GM12878 (cell line): ENCODE data around the gene PARP8. TPM values are rescaled to one million over a fixed set of nuclear protein-coding genes. Genes with fewer than 3 reads are reported as not detected.

Experiments used
- ATAC-seq: fragments of 200-7000 bp; cut with Tn5 transposase; 3 replicates; pipeline ENCODE4 v1.9.1; 2020; ENCODE audit warnings: mild to moderate bottlenecking, moderate library complexity
- BruUV-seq: library from RNA; stranded (reverse); fragments of 400-500 nt; replicated peaks from 2 replicates; lab custom pipeline; 2021; lab: Mats Ljungman, UMichigan
- CTCF ChIA-PET: fragments of 300-600 bp; sonication (Branson Sonifier 250); formaldehyde crosslinking; extraction: SDS; loops from one replicate; lab custom pipeline; 2021; ENCODE audit warnings: inconsistent platforms; lab: Yijun Ruan, JAX
- POLR2A ChIA-PET: fragments of 350-600 bp; formaldehyde crosslinking; extraction: SDS; loops from one replicate; lab custom pipeline; 2021; ENCODE audit warnings: inconsistent platforms; lab: Charles Lee
- RAD21 ChIA-PET: fragments of 300-600 bp; sonication (Branson Sonifier 250); formaldehyde crosslinking; loops from one replicate; lab custom pipeline; 2023; ENCODE audit warnings: antibody characterized with exemption; ENCODE audit not compliant: unreplicated experiment; lab: Charles Lee
- SMC1A ChIA-PET: fragments of 300-600 bp; sonication (Branson Sonifier 250); formaldehyde crosslinking; loops from one replicate; lab custom pipeline; 2023; ENCODE audit not compliant: unreplicated experiment, uncharacterized antibody; lab: Charles Lee
- DNase-seq: peaks from one replicate; pipeline ENCODE4 v3.0.0-alpha.2; 2011; ENCODE audit warnings: low read depth, low spot score
- FAIRE-seq: peaks from 3 replicates; lab custom pipeline; 2011; peaks lifted over from hg19 to GRCh38; lab: Jason Lieb, UNC
- H2AFZ ChIP-seq: 2 replicates; pipeline ENCODE4 v1.6.0; 2011; ENCODE audit warnings: low read depth, low read length, control low read depth; ENCODE audit not compliant: control insufficient read depth
- H3K27ac ChIP-seq: 2 replicates; pipeline ENCODE4 v1.5.1; 2011; ENCODE audit warnings: control low read depth; ENCODE audit not compliant: control insufficient read depth, insufficient read depth
- H3K27me3 ChIP-seq, 2 experiments: replicated peaks in 1 of 2; 2 replicates each; pipeline versions ENCODE4 v1.6.0 to v1.6.1; 2011; ENCODE audit warnings: low read length in 1 of 2; ENCODE audit not compliant: control insufficient read depth in 2 of 2, insufficient read depth in 2 of 2
- H3K36me3 ChIP-seq, 2 experiments: 2 replicates each; pipeline ENCODE4 v1.5.1; 2011; ENCODE audit warnings: low read length in 1 of 2; ENCODE audit not compliant: control insufficient read depth in 2 of 2, insufficient read depth in 2 of 2
- H3K4me1 ChIP-seq: 2 replicates; pipeline ENCODE4 v1.6.1; 2011; ENCODE audit warnings: mild to moderate bottlenecking, low read length, moderate library complexity, mixed read lengths; ENCODE audit not compliant: control insufficient read depth, insufficient read depth
- H3K4me2 ChIP-seq: 2 replicates; pipeline ENCODE4 v1.6.0; 2011; ENCODE audit warnings: control low read depth; ENCODE audit not compliant: control insufficient read depth, insufficient read depth
- H3K4me3 ChIP-seq: fragments of 200-600 bp; sonication (generic); 2 replicates; pipeline ENCODE4 v1.5.1; 2016
- H3K79me2 ChIP-seq: 2 replicates; pipeline ENCODE4 v1.6.0; 2011; ENCODE audit warnings: low read length; ENCODE audit not compliant: control insufficient read depth, insufficient read depth
- H3K9ac ChIP-seq: 2 replicates; pipeline ENCODE4 v1.8.0; 2011; ENCODE audit warnings: low read length, control low read depth, mixed read lengths; ENCODE audit not compliant: control insufficient read depth, insufficient read depth
- H3K9me3 ChIP-seq: replicated peaks from 3 replicates; pipeline ENCODE4 v1.5.1; 2011; ENCODE audit warnings: mild to moderate bottlenecking, low read length; ENCODE audit not compliant: control insufficient read depth, insufficient read depth
- H4K20me1 ChIP-seq: 2 replicates; pipeline ENCODE4 v1.6.0; 2011; ENCODE audit not compliant: control insufficient read depth, insufficient read depth
- FOS ChIP-seq: IDR thresholded peaks from 3 replicates; pipeline ENCODE4 v1.6.1; 2011; ENCODE audit warnings: borderline replicate concordance; ENCODE audit not compliant: insufficient read length; ENCODE audit errors: extremely low read depth
- HDAC2 ChIP-seq: fragments of 200-600 bp; sonication (generic); IDR thresholded peaks from 2 replicates; pipeline ENCODE4 v1.6.1; 2017
- WGBS: methylation state at CpG from one replicate; pipeline ENCODE4 v1.1.6; 2016; ENCODE audit warnings: low lambda C conversion rate; ENCODE audit not compliant: insufficient replicate concordance, insufficient coverage; ENCODE audit errors: missing lambda C conversion rate; 5-methylcytosine and 5-hydroxymethylcytosine counted together
- in situ Hi-C: fragments of 300-500 bp; cut with MboI; formaldehyde crosslinking; loops from 9 replicates; pipeline ENCODE4 v1.14.3; 2018; ENCODE audit warnings: mixed read lengths
- intact Hi-C: fragments of 100-400 bp; cut with micrococcal nuclease; formaldehyde crosslinking; loops from one replicate; pipeline ENCODE4 v1.14.2; 2022; ENCODE audit not compliant: unreplicated experiment
- polyA plus RNA-seq, 11 experiments: library from polyadenylated mRNA; depleted of rRNA in 4 of 11; unstranded in 6 of 11; stranded (reverse) in 5 of 11; fragments of >200 nt; fragmentation: Nextera tagmentation in 4 of 11; fragmentation: Illumina TruSeq in 1 of 11; extraction: Ambion mirVana in 4 of 11; extraction: Trizol in 1 of 11; gene quantifications; 1 replicate in 1 of 11; 2 replicates in 10 of 11; pipeline versions ENCODE4 v1.2.1 to v1.2.3, GENCODE V29; 2011 to 2016; ENCODE audit warnings: inconsistent platforms in 2 of 11, missing spikeins in 2 of 11, low read depth in 1 of 11
- total RNA-seq, 4 experiments: library from RNA; depleted of rRNA in 3 of 4; stranded (reverse); fragments of >200 nt in 3 of 4; fragmentation: Illumina TruSeq in 1 of 4; extraction: Trizol in 1 of 4; gene quantifications; 2 replicates each; pipeline versions ENCODE4 v1.2.1 to v1.2.3, GENCODE V29; 2013 to 2021

Gene PARP8
- total and polyA plus RNA-seq, 10 of the 15 experiments (the other 5 are each of a cell fraction or from before 2014, with no cell fraction given) = 9.1 to 65.2 (median 20.6) TPM

DNA sequence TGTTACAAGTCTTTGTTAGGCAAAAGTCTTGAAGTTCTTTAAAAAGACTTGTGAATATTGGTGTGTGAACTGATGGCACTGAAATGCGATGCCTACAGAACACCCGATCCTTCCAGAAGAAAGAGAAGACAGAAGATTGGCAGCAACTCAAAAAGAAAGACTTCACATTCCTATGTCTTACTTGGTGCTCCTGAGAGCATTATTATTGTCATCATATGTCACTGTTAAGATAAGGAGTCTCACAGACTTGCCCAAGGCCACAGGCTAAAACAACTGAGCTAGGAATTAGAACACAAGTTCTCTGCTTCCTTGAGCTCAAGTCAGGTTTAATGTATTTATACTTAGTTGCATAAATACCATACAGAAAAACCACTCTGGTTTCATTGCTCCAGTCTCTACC lies 198.0 kb downstream of the PARP8 start:
- H3K9me3 ChIP-seq = no peaks in the 10 kb centered on the region
- no peaks in the 10 kb centered on the region for H3K36me3 ChIP-seq
- no peak for TF ChIP-seq HDAC2
- intact Hi-C loops (no loop called here), in situ Hi-C loops (no loop called here)
- POLR2A ChIA-PET = no interaction called here
- ATAC-seq (no peak), FAIRE-seq (no peak), DNase-seq (no peak)
- no peaks in the 10 kb centered on the region for H3K4me1 ChIP-seq
- SMC1A ChIA-PET = interaction anchor here (0.9 kb wide), 1 partner anchor 13 kb away, joined by 3 read pairs; no protein-coding TSS in a partner anchor
- no peak overlapping the region for H3K4me2 ChIP-seq
- H3K79me2 ChIP-seq = no peaks in the 10 kb centered on the region
- RAD21 ChIA-PET = no interaction called here
- CTCF ChIA-PET = no interaction called here
- H4K20me1 ChIP-seq = no peaks in the 10 kb centered on the region
- no TSS peak for BruUV-seq
- no peak overlapping the region for H3K9ac ChIP-seq
- WGBS = 33% methylated on average over 2 of the region's 2 CpGs
- H3K4me3 ChIP-seq = no peak overlapping the region
- H2AFZ ChIP-seq = no peak overlapping the region
- H3K27ac ChIP-seq = no peak overlapping the region
- no peaks in the 10 kb centered on the region for H3K27me3 ChIP-seq

- ChIA-PET SMC1A (no interaction called here), POLR2A (no interaction called here), RAD21 (no interaction called here), CTCF (no interaction called here)
- ATAC-seq (no peak), FAIRE-seq (no peak)
- in situ Hi-C loops = no loop called here
- no TSS peak for BruUV-seq
- H3K9ac ChIP-seq = no peak overlapping the region
- H3K4me3 ChIP-seq = no peak overlapping the region
- H3K27ac ChIP-seq = no peak overlapping the region
- H3K4me1 ChIP-seq = no peaks in the 10 kb centered on the region
- no peaks in the 10 kb centered on the region for H3K36me3 ChIP-seq
- intact Hi-C loops = no loop called here
- no peak overlapping the region for H2AFZ ChIP-seq
- no peaks in the 10 kb centered on the region for H3K79me2 ChIP-seq
- no peaks in the 10 kb centered on the region for H3K9me3 ChIP-seq
- no peaks in the 10 kb centered on the region for H3K27me3 ChIP-seq
- H3K4me2 ChIP-seq = no peak overlapping the region
- no peak for TF ChIP-seq FOS
- TF ChIP-seq, all 136 proteins: peak for 0
- DNase-seq = no peak
- 50% methylated on average over 1 of the region's 1 CpG for WGBS
- no peaks in the 10 kb centered on the region for H4K20me1 ChIP-seq
Observed at GRCh38 chr5:50866415-50866814, 200.0 kb downstream of the PARP8 start.
